Panc1 (cell line): Measurements from ENCODE around the gene SMCHD1.
"Not testable (repeated sequence)": the region's sequence is repeated elsewhere in the genome, so short reads cannot be mapped to it uniquely, and the experiment has no call there.

Experiments used
- CTCF ChIP-seq: fragments of 450-650 bp; IDR thresholded peaks from 2 replicates; pipeline ENCODE4 v1.5.1; 2017; ENCODE audit warnings: mild to moderate bottlenecking
- POLR2AphosphoS5 ChIP-seq: IDR thresholded peaks from 2 replicates; pipeline ENCODE4 v1.6.1; 2012; ENCODE audit warnings: mild to moderate bottlenecking, low read depth, low read length, moderate library complexity
- SIN3A ChIP-seq: IDR thresholded peaks from 2 replicates; pipeline ENCODE4 v1.6.1; 2012; ENCODE audit warnings: low read depth, mild to moderate bottlenecking, low read length, moderate library complexity, borderline replicate concordance; ENCODE audit not compliant: insufficient read depth
- TCF7L2 ChIP-seq: IDR thresholded peaks from 2 replicates; pipeline ENCODE4 v1.6.1; 2011; ENCODE audit warnings: mild to moderate bottlenecking, low read depth, low read length, inconsistent platforms
- TF ChIP-seq, protein P1 (sequence below), 2 experiments: IDR thresholded peaks; 2 replicates each; pipeline ENCODE4 v1.6.1; 2011 to 2012; ENCODE audit warnings: low read depth in 2 of 2, control low read depth in 1 of 2, low read length in 1 of 2, mild to moderate bottlenecking in 1 of 2, moderate library complexity in 1 of 2; ENCODE audit not compliant: insufficient read depth in 1 of 2

DNA sequence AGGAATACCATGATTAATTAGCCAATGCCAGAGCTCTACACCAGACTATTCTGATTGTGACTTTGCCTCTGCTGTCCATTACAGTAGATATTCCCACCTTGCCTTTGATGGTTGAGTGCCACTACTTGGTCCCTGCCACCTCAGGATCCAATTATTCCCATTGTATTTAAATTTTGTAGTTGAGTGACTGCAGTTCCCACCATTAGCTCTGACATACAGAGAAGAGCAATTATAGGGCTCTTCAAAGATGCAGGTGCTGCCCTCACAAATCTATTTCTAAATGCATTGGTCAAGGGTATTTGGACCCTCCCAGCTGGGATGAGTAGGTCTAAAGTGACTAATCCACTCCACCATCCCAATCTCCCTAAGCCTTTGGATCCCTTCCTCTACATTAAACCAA, 181.8 kb downstream of the SMCHD1 start:
- TF ChIP-seq CTCF, POLR2AphosphoS5, TCF7L2, SIN3A: not testable (repeated sequence)
- TF ChIP-seq, protein P1, sequence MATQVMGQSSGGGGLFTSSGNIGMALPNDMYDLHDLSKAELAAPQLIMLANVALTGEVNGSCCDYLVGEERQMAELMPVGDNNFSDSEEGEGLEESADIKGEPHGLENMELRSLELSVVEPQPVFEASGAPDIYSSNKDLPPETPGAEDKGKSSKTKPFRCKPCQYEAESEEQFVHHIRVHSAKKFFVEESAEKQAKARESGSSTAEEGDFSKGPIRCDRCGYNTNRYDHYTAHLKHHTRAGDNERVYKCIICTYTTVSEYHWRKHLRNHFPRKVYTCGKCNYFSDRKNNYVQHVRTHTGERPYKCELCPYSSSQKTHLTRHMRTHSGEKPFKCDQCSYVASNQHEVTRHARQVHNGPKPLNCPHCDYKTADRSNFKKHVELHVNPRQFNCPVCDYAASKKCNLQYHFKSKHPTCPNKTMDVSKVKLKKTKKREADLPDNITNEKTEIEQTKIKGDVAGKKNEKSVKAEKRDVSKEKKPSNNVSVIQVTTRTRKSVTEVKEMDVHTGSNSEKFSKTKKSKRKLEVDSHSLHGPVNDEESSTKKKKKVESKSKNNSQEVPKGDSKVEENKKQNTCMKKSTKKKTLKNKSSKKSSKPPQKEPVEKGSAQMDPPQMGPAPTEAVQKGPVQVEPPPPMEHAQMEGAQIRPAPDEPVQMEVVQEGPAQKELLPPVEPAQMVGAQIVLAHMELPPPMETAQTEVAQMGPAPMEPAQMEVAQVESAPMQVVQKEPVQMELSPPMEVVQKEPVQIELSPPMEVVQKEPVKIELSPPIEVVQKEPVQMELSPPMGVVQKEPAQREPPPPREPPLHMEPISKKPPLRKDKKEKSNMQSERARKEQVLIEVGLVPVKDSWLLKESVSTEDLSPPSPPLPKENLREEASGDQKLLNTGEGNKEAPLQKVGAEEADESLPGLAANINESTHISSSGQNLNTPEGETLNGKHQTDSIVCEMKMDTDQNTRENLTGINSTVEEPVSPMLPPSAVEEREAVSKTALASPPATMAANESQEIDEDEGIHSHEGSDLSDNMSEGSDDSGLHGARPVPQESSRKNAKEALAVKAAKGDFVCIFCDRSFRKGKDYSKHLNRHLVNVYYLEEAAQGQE (IDR thresholded peaks at IDR 0.05; ENCODE audit: insufficient read depth in 1 of 2, low read depth in 2 of 2, low read length in 1 of 2) = not testable (repeated sequence)
